MM.1S (cell line): ENCODE results near the gene CPNE2.

Experiments used
- DNase-seq: peaks from one replicate; pipeline ENCODE4 v3.0.0-alpha.2; 2015
- H2AFZ ChIP-seq: fragments of 300-600 bp; sonication (generic); 2 replicates; pipeline ENCODE4 v1.6.0; 2016; ENCODE audit warnings: antibody characterized with exemption, low read length
- H3F3A ChIP-seq: fragments of 300-600 bp; sonication (generic); 2 replicates; pipeline ENCODE4 v1.6.1; 2016; ENCODE audit warnings: mild to moderate bottlenecking, antibody characterized with exemption, low read length, moderate library complexity, mixed read lengths; ENCODE audit not compliant: insufficient read depth
- H3K27ac ChIP-seq: fragments of 300-600 bp; sonication (generic); 2 replicates; pipeline ENCODE4 v1.5.1; 2016; ENCODE audit warnings: mild to moderate bottlenecking, low read length
- H3K27me3 ChIP-seq: fragments of 300-600 bp; sonication (generic); replicated peaks from 2 replicates; pipeline ENCODE4 v1.6.0; 2016; ENCODE audit warnings: low read length; ENCODE audit not compliant: insufficient read depth
- H3K36me3 ChIP-seq: fragments of 300-600 bp; sonication (generic); replicated peaks from 2 replicates; pipeline ENCODE4 v1.6.1; 2016; ENCODE audit warnings: mild to moderate bottlenecking, low read length, mixed read lengths; ENCODE audit not compliant: insufficient read depth
- H3K4me1 ChIP-seq: fragments of 300-600 bp; sonication (generic); 2 replicates; pipeline ENCODE4 v1.6.1; 2016; ENCODE audit warnings: low read length, mixed read lengths
- H3K4me2 ChIP-seq: fragments of 300-600 bp; sonication (generic); 2 replicates; pipeline ENCODE4 v1.6.0; 2016; ENCODE audit warnings: low read depth, low read length
- H3K4me3 ChIP-seq: fragments of 300-600 bp; sonication (generic); 2 replicates; pipeline ENCODE4 v1.5.1; 2016; ENCODE audit warnings: low read length, mixed read lengths
- H3K79me2 ChIP-seq: fragments of 300-600 bp; sonication (generic); 2 replicates; pipeline ENCODE4 v1.6.1; 2016; ENCODE audit warnings: mixed run types, low read length, mixed read lengths
- H3K9ac ChIP-seq: fragments of 300-600 bp; sonication (generic); 2 replicates; pipeline ENCODE4 v1.6.1; 2016; ENCODE audit warnings: low read length, mixed read lengths
- H3K9me2 ChIP-seq: fragments of 300-600 bp; sonication (generic); replicated peaks from 2 replicates; pipeline ENCODE4 v1.6.1; 2016; ENCODE audit warnings: mild to moderate bottlenecking, low read length, mixed read lengths; ENCODE audit not compliant: insufficient read depth
- H3K9me3 ChIP-seq: fragments of 300-600 bp; sonication (generic); replicated peaks from 2 replicates; pipeline ENCODE4 v1.6.1; 2016; ENCODE audit warnings: mild to moderate bottlenecking, low read length, mixed read lengths; ENCODE audit not compliant: insufficient read depth
- H4K20me1 ChIP-seq: fragments of 300-600 bp; sonication (generic); 2 replicates; pipeline ENCODE4 v1.6.1; 2016; ENCODE audit warnings: mild to moderate bottlenecking, low read length, moderate library complexity, mixed read lengths; ENCODE audit not compliant: insufficient read depth
- CTCF ChIP-seq: fragments of 300-600 bp; sonication (generic); IDR thresholded peaks from 2 replicates; pipeline ENCODE4 v1.5.1; 2016; ENCODE audit warnings: antibody characterized with exemption, low read length, mixed read lengths
- EZH2 ChIP-seq: fragments of 300-600 bp; sonication (generic); optimal IDR thresholded peaks from 2 replicates; pipeline ENCODE3; 2017; ENCODE audit warnings: low read depth, mild to moderate bottlenecking, antibody characterized with exemption, low read length, mixed read lengths
- EZH2phosphoT487 ChIP-seq: fragments of 300-600 bp; sonication (generic); IDR thresholded peaks from 2 replicates; pipeline ENCODE4 v1.6.1; 2018; ENCODE audit warnings: antibody characterized with exemption, low read length

Gene CPNE2

GRCh38 chr16:57144027-57144426 lies 51.6 kb downstream of the CPNE2 start:
- H2AFZ ChIP-seq, result no peak overlapping the region
- TF ChIP-seq EZH2phosphoT487 (no peak), EZH2 (no peak), CTCF (no peak)
- H3K27ac ChIP-seq, result no peak overlapping the region
- peaks cover 20% of the 10 kb centered on the region for H3K4me1 ChIP-seq
- DNase-seq, result no peak
- no peaks in the 10 kb centered on the region for H3K27me3 ChIP-seq
- H3K36me3 ChIP-seq, result no peaks in the 10 kb centered on the region
- no peaks in the 10 kb centered on the region for H3K9me2 ChIP-seq
- H3F3A ChIP-seq, result 0 out of 2 replicates have a peak, but pooled peaks cover 5% of the 10 kb centered on the region
- H3K9ac ChIP-seq, result no peak overlapping the region
- H3K9me3 ChIP-seq, result no peaks in the 10 kb centered on the region
- H3K79me2 ChIP-seq, result no peaks in the 10 kb centered on the region
- no peak overlapping the region for H3K4me2 ChIP-seq
- H4K20me1 ChIP-seq, result no peaks in the 10 kb centered on the region
- H3K4me3 ChIP-seq, result no peak overlapping the region

- no peak for DNase-seq
- H3K9ac ChIP-seq, result no peak overlapping the region
- H3K79me2 ChIP-seq, result no peaks in the 10 kb centered on the region
- peaks cover 20% of the 10 kb centered on the region for H3K4me1 ChIP-seq
- 0 out of 2 replicates have a peak, but pooled peaks cover 5% of the 10 kb centered on the region for H3F3A ChIP-seq
- no peak overlapping the region for H3K27ac ChIP-seq
- no peaks in the 10 kb centered on the region for H3K9me3 ChIP-seq
- H3K27me3 ChIP-seq, result no peaks in the 10 kb centered on the region
- H2AFZ ChIP-seq, result no peak overlapping the region
- TF ChIP-seq CTCF, result no peak
- no peak for TF ChIP-seq EZH2phosphoT487
- TF ChIP-seq EZH2, result no peak
- no peaks in the 10 kb centered on the region for H3K9me2 ChIP-seq
- no peaks in the 10 kb centered on the region for H4K20me1 ChIP-seq
- no peaks in the 10 kb centered on the region for H3K36me3 ChIP-seq
- H3K4me2 ChIP-seq, result no peak overlapping the region
- no peak overlapping the region for H3K4me3 ChIP-seq
Observed at GRCh38 chr16:57145046-57146021, 53.0 kb downstream of the CPNE2 start.

GRCh38 chr16:57146040-57146647 lies 53.8 kb downstream of the CPNE2 start:
- H3F3A ChIP-seq, result 0 out of 2 replicates have a peak, but pooled peaks cover 5% of the 10 kb centered on the region
- no peaks in the 10 kb centered on the region for H3K27me3 ChIP-seq
- TF ChIP-seq EZH2, result no peak
- no peak for TF ChIP-seq CTCF
- no peak for TF ChIP-seq EZH2phosphoT487
- H3K9me3 ChIP-seq, result no peaks in the 10 kb centered on the region
- no peaks in the 10 kb centered on the region for H3K9me2 ChIP-seq
- no peaks in the 10 kb centered on the region for H3K79me2 ChIP-seq
- no peaks in the 10 kb centered on the region for H4K20me1 ChIP-seq
- H3K4me2 ChIP-seq, result no peak overlapping the region
- DNase-seq, result no peak
- H3K36me3 ChIP-seq, result no peaks in the 10 kb centered on the region
- H3K9ac ChIP-seq, result no peak overlapping the region
- no peak overlapping the region for H3K4me3 ChIP-seq
- H3K4me1 ChIP-seq, result peaks cover 20% of the 10 kb centered on the region
- H2AFZ ChIP-seq, result no peak overlapping the region
- no peak overlapping the region for H3K27ac ChIP-seq
